A549 (cell line): Measurements from ENCODE around the gene NFIA. TPM values are rescaled to one million over a fixed set of nuclear protein-coding genes. Genes with fewer than 3 reads are reported as not detected.

Experiments used
- ATAC-seq, 2 experiments: fragments of 200-7000 bp in 1 of 2; fragments of >200 bp in 1 of 2; cut with Nextera tagmentation in 1 of 2; cut with Tn5 transposase in 1 of 2; 3 replicates each; pipeline versions ENCODE4 v1.8.0 to v1.9.1; 2018 to 2020; ENCODE audit warnings: mild to moderate bottlenecking in 1 of 2, moderate library complexity in 1 of 2
- CTCF ChIA-PET: fragments of 300-600 bp; sonication (Branson Sonifier 250); formaldehyde crosslinking; extraction: SDS; loops from one replicate; lab custom pipeline; 2021; ENCODE audit warnings: antibody characterized with exemption, inconsistent platforms; lab: Yijun Ruan, JAX
- POLR2A ChIA-PET: fragments of 350-600 bp; formaldehyde crosslinking; extraction: SDS; loops from one replicate; lab custom pipeline; 2021; ENCODE audit warnings: antibody characterized with exemption, inconsistent platforms; lab: Yijun Ruan, JAX
- DNase-seq, 2 experiments: peaks; one replicate each; pipeline versions ENCODE4 v3.0.0 to v3.0.0-alpha.2; 2011 to 2016; ENCODE audit warnings: low read depth in 1 of 2, low spot score in 1 of 2
- FAIRE-seq: peaks from 2 replicates; lab custom pipeline; 2011; peaks lifted over from hg19 to GRCh38; lab: Jason Lieb, UNC
- H3K27ac ChIP-seq, 2 experiments: fragments of >200 bp; sonication (Bioruptor Twin); formaldehyde crosslinking; 3 replicates each; pipeline ENCODE4 v1.5.1; 2016 to 2017
- H3K4me1 ChIP-seq: fragments of >200 bp; sonication (Bioruptor Twin); formaldehyde crosslinking; 3 replicates; pipeline ENCODE4 v1.6.1; 2016
- H3K4me2 ChIP-seq: fragments of >200 bp; sonication (Bioruptor Twin); formaldehyde crosslinking; 3 replicates; pipeline ENCODE4 v1.6.1; 2016
- H3K4me3 ChIP-seq: fragments of >200 bp; sonication (Bioruptor Twin); formaldehyde crosslinking; 3 replicates; pipeline ENCODE4 v1.5.1; 2016
- H3K9me3 ChIP-seq: fragments of >200 bp; sonication (Bioruptor Twin); formaldehyde crosslinking; 3 replicates; pipeline ENCODE4 v1.6.1; 2016
- CBX8 ChIP-seq: fragments of 200-600 bp; sonication (generic); IDR thresholded peaks from 2 replicates; pipeline ENCODE4 v1.6.1; 2016
- CEBPB ChIP-seq, 2 experiments: fragments of >200 bp in 1 of 2; sonication (Bioruptor Twin) in 1 of 2; formaldehyde crosslinking in 1 of 2; IDR thresholded peaks; 2 replicates each; pipeline ENCODE4 v1.6.1; 2012 to 2016
- EHMT2 ChIP-seq: fragments of 200-600 bp; sonication (generic); IDR thresholded peaks from 2 replicates; pipeline ENCODE4 v1.6.1; 2016; ENCODE audit warnings: antibody characterized with exemption, low read depth, mild to moderate bottlenecking, moderate library complexity
- HOXB13 ChIP-seq: fragments of 250-450 bp; sonication (Bioruptor Pico); IDR thresholded peaks from 2 replicates; pipeline ENCODE4 v1.5.0; 2020; ENCODE audit warnings: low read depth, mild to moderate bottlenecking, moderate library complexity
- JUN ChIP-seq, 2 experiments: fragments of >200 bp; sonication (Bioruptor Twin); formaldehyde crosslinking; IDR thresholded peaks; 2 replicates in 1 of 2; 3 replicates in 1 of 2; pipeline ENCODE4 v1.6.1; 2016 to 2017
- MAFK ChIP-seq: fragments of 450-650 bp; IDR thresholded peaks from 2 replicates; pipeline ENCODE4 v1.6.1; 2014; ENCODE audit not compliant: partially characterized antibody
- MAZ ChIP-seq: fragments of 150-350 bp; IDR thresholded peaks from 2 replicates; pipeline ENCODE4 v1.6.1; 2014; ENCODE audit warnings: antibody characterized with exemption, low read depth, low read length, borderline replicate concordance
- PHF8 ChIP-seq: fragments of 200-600 bp; sonication (generic); IDR thresholded peaks from 2 replicates; pipeline ENCODE4 v1.6.1; 2016; ENCODE audit warnings: low read depth, mild to moderate bottlenecking, antibody characterized with exemption, moderate library complexity, borderline replicate concordance
- POLR2A ChIP-seq: IDR thresholded peaks from 2 replicates; pipeline ENCODE4 v1.6.1; 2012; ENCODE audit warnings: mild to moderate bottlenecking, low read length
- RAD21 ChIP-seq, 2 experiments: fragments of >200 bp in 1 of 2; sonication (Bioruptor Twin) in 1 of 2; formaldehyde crosslinking in 1 of 2; IDR thresholded peaks in 1 of 2; conservative IDR thresholded peaks in 1 of 2; 2 replicates in 1 of 2; 3 replicates in 1 of 2; pipeline ENCODE4 v1.6.1; 2012 to 2018; ENCODE audit warnings: inconsistent platforms in 1 of 2
- RFX5 ChIP-seq: fragments of 450-650 bp; IDR thresholded peaks from 2 replicates; pipeline ENCODE4 v1.7.1; 2014; ENCODE audit warnings: antibody characterized with exemption, mild to moderate bottlenecking, moderate library complexity
- SMC3 ChIP-seq: fragments of >200 bp; sonication (Bioruptor Twin); formaldehyde crosslinking; IDR thresholded peaks from 3 replicates; pipeline ENCODE4 v1.6.1; 2018; ENCODE audit warnings: inconsistent platforms
- TFCP2L1 ChIP-seq: fragments of 250-450 bp; sonication (Bioruptor Pico); IDR thresholded peaks from 2 replicates; pipeline ENCODE4 v1.5.0; 2021; ENCODE audit warnings: mild to moderate bottlenecking
- TP53 ChIP-seq: fragments of 250-450 bp; sonication (Bioruptor Pico); IDR thresholded peaks from 2 replicates; pipeline ENCODE4 v1.5.0; 2021; ENCODE audit warnings: mild to moderate bottlenecking, moderate library complexity
- ZFP36 ChIP-seq: fragments of 450-650 bp; IDR thresholded peaks from 2 replicates; pipeline ENCODE4 v1.6.1; 2014; ENCODE audit warnings: borderline replicate concordance; ENCODE audit not compliant: partially characterized antibody
- ZNF302 ChIP-seq: fragments of 250-450 bp; sonication (Bioruptor Pico); IDR thresholded peaks from 2 replicates; pipeline ENCODE4 v1.9.0; 2021; ENCODE audit warnings: inconsistent platforms, mild to moderate bottlenecking, moderate library complexity
- WGBS: methylation state at CpG from one replicate; pipeline ENCODE4 v1.1.6; 2017; ENCODE audit errors: missing lambda C conversion rate; 5-methylcytosine and 5-hydroxymethylcytosine counted together
- polyA plus RNA-seq, 4 experiments: library from polyadenylated mRNA; depleted of rRNA in 3 of 4; stranded (reverse); fragments of >200 nt; fragmentation: RNase III in 1 of 4; extraction: RNeasy Plus Mini Kit Qiagen cat#74134 plus additional on column Dnase treatment in 1 of 4; gene quantifications; 2 replicates in 3 of 4; 3 replicates in 1 of 4; pipeline ENCODE4 v1.2.3, GENCODE V29; 2011 to 2017
- TF ChIP-seq, protein P1 (sequence below): fragments of >200 bp; sonication (Bioruptor Twin); formaldehyde crosslinking; IDR thresholded peaks from 3 replicates; pipeline ENCODE4 v1.5.1; 2016
- TF ChIP-seq, protein P2 (sequence below): IDR thresholded peaks from 2 replicates; pipeline ENCODE4 v1.6.1; 2012

NFIA gene
- polyA plus RNA-seq, 2 of the 4 experiments (the other 2 are of a cell fraction), result 6.5 to 25.8 TPM

GRCh38 chr1:61047061-61047460, 35.3 kb upstream of the NFIA start:
- Histone ChIP-seq H3K27ac (no peak overlapping the region), H3K4me3 (no peak overlapping the region), H3K4me1 (peaks cover 7% of the 10 kb centered on the region; the same call in 2 of the 3 replicates), H3K4me2 (no peak overlapping the region), H3K9me3 (no peaks in the 10 kb centered on the region)
- no peak for DNase-seq
- FAIRE-seq, result no peak
- 92% methylated on average over 3 of the region's 3 CpGs for WGBS
- ChIA-PET CTCF (interaction anchor here (0.7 to 1.6 kb wide), 2 partner anchors 41 to 1076 kb away, joined by 3 to 6 read pairs; no protein-coding TSS in a partner anchor), POLR2A (no interaction called here)
- TF ChIP-seq CEBPB (IDR thresholded peaks at IDR 0.05) (no peak), ZNF302 (CRISPR knock-in tag) (no peak)
- no peak for ATAC-seq

DNA sequence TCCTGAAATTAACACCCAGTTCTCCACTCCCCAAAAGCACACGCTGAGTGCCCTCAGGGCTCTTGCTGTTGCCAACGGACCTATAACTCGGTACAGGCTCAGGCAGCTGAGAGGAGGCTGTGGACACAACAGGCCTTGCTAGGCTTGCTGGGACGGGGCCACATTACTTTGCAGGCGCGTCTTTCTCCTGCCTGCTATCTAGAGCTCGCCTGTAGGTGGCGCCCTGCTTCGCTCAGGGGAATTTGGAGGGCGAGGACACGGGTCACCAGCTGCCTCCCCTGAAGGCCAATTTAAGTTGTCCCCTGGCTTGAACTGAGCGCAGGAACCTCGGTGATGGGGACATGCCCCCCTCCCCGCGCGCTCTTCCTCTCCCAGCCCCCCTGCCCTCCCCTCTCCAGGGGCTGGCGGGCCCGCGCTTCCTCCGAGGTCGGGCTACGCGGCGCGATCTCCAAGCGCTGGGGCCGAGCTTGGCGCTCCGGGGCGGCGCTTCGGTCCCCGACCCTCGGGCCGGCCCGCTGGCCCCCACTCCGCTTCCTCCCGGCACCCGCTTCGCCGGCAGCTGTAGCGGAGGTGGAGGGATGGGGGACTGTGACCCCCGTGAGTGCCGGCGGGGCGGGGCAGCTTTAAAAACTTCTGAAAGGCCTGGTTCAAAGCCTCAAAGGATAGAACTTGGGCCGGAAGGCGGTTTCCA, 32.4 kb upstream of the NFIA start:
- Histone ChIP-seq H3K27ac (peak overlapping the region; percentile 91 to 95), H3K4me1 (peaks cover 17% of the 10 kb centered on the region; the same call in 2 of the 3 replicates), H3K9me3 (no peaks in the 10 kb centered on the region), H3K4me3 (peak overlapping the region; percentile 83), H3K4me2 (peak overlapping the region; percentile 70)
- TF ChIP-seq PHF8 (peak; percentile 40; the same call in 1 of the 2 replicates), EHMT2 (no peak), MAFK (no peak), SMC3 (peak; percentile 75), TP53 (CRISPR knock-in tag) (no peak), RAD21 (conservative IDR thresholded peaks at IDR 0.05 in 1 of 2, IDR thresholded peaks at IDR 0.05 in 1 of 2) (peak; percentile 78 to 80), TFCP2L1 (no peak), CBX8 (no peak), ZFP36 (no peak), POLR2A (peak; percentile 14; the same call in 1 of the 2 replicates)
- TF ChIP-seq, protein P1, sequence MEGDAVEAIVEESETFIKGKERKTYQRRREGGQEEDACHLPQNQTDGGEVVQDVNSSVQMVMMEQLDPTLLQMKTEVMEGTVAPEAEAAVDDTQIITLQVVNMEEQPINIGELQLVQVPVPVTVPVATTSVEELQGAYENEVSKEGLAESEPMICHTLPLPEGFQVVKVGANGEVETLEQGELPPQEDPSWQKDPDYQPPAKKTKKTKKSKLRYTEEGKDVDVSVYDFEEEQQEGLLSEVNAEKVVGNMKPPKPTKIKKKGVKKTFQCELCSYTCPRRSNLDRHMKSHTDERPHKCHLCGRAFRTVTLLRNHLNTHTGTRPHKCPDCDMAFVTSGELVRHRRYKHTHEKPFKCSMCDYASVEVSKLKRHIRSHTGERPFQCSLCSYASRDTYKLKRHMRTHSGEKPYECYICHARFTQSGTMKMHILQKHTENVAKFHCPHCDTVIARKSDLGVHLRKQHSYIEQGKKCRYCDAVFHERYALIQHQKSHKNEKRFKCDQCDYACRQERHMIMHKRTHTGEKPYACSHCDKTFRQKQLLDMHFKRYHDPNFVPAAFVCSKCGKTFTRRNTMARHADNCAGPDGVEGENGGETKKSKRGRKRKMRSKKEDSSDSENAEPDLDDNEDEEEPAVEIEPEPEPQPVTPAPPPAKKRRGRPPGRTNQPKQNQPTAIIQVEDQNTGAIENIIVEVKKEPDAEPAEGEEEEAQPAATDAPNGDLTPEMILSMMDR, result peak; percentile 76
- TF ChIP-seq, protein P2, sequence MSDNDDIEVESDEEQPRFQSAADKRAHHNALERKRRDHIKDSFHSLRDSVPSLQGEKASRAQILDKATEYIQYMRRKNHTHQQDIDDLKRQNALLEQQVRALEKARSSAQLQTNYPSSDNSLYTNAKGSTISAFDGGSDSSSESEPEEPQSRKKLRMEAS, result peak; percentile 48; the same call in 1 of the 2 replicates
- peak; percentile 80 to 86 for DNase-seq
- ATAC-seq, result peak; percentile 82 to 87
- ChIA-PET POLR2A (interaction anchor here (0.8 to 1.9 kb wide), 5 partner anchors 28 to 538 kb away, joined by 3 to 9 read pairs (median 6); partner anchors contain the start of gene NFIA), CTCF (interaction anchor here (0.6 to 3.9 kb wide), 43 partner anchors 10 to 1078 kb away, joined by 3 to 32 read pairs (median 4); no protein-coding TSS in a partner anchor)
- no peak for FAIRE-seq
- 3% methylated on average over 6 of the region's 48 CpGs for WGBS

- TF ChIP-seq MAZ (no peak), POLR2A (no peak), ZFP36 (no peak), MAFK (peak; percentile 25), JUN (IDR thresholded peaks at IDR 0.05) (peak in 1 of 2 experiments; percentile 29; a peak in 2 of 5 replicates), RFX5 (no peak), HOXB13 (CRISPR knock-in tag) (no peak)
- FAIRE-seq, result no peak
- H3K4me1 ChIP-seq, result peaks cover 25% of the 10 kb centered on the region
- H3K9me3 ChIP-seq, result no peaks in the 10 kb centered on the region
- ChIA-PET CTCF (interaction anchor here (0.6 to 3.9 kb wide), 41 partner anchors 9 to 1079 kb away, joined by 3 to 32 read pairs (median 4); no protein-coding TSS in a partner anchor), POLR2A (interaction anchor here (0.8 to 1.9 kb wide), 5 partner anchors 27 to 538 kb away, joined by 3 to 9 read pairs (median 6); partner anchors contain the start of gene NFIA)
- 26% methylated on average over 5 of the region's 85 CpGs for WGBS
- H3K4me3 ChIP-seq, result peak overlapping the region; percentile 83
- DNase-seq, result peak in 1 of 2 experiments; percentile 28
- peak overlapping the region; percentile 91 to 95 for H3K27ac ChIP-seq
- peak; percentile 56 to 70; a peak in 5 of 6 replicates for ATAC-seq
- peak overlapping the region; percentile 70 for H3K4me2 ChIP-seq
Observed at GRCh38 chr1:61050541-61051442, 31.6 kb upstream of the NFIA start.
